Suppressor macrophage treated with lipopolysaccharide for 1 hour (primary cell): Measurements from ENCODE around the gene ZNF208.
"Not testable (repeated sequence)": the region's sequence is repeated elsewhere in the genome, so short reads cannot be mapped to it uniquely, and the experiment has no call there.

Source experiments
- DNase-seq, 3 donors: peaks; one replicate each; pipeline ENCODE4 v3.0.0-alpha.2; 2020 to 2022

Gene ZNF208

GRCh38 chr19:22010437-22011143 lies at the start of gene ZNF208:
ZNF208 (minus strand) TSS chr19:22010943; CDS start chr19:22010794, 149 bp downstream.
- DNase-seq: not testable (repeated sequence)

DNA sequence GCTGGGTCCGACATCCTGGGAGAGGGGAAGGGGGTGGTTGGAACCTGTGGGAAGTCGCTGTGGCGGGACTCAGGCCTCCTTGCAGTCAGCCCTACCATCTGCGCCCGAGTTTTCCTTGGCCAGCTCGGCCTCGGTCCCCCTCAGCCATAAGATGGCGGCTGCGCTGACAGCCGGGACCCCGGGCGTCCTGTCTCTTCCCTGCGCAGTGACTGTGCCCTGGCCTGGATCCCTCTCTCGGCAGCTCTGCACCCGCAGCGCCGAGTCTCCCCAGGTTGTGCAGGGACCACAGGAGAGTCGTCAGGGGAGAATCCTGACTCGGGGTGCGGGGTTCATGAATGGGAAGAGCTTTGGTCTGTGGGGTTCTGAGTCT lies 41.9 kb upstream of the ZNF208 start:
- peak in 2 of 3 donors; percentile 4 to 7 for DNase-seq

- not testable (repeated sequence) for DNase-seq
Observed at GRCh38 chr19:22041151-22041550, 30.4 kb upstream of the ZNF208 start.

GRCh38 chr19:22030680-22031079 lies 19.9 kb upstream of the ZNF208 start:
- no peak for DNase-seq

- no peak for DNase-seq
Observed at GRCh38 chr19:22026687-22027086, 15.9 kb upstream of the ZNF208 start.

DNA sequence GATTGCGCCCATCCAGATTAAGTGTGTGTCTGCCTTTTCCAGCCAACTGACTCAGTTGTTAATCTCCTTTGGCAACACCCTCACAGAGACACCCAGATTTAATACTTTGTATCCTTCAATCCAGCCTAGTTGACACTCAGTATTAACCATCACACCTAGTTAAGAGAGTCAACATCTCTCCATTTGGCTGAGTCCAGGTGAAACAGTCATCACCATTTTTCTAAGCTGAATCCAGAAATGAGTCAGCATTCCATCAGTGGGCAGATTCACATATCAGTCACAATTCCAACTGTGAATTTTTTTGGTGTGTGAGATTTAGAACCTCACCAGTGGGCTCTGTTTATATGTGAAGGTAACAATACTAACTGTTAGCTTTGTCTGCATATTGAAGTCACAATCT lies 14.8 kb upstream of the ZNF208 start:
- DNase-seq: not testable (repeated sequence)

GRCh38 chr19:21970466-21970865 lies 40.3 kb downstream of the ZNF208 start:
- DNase-seq: no peak

DNA sequence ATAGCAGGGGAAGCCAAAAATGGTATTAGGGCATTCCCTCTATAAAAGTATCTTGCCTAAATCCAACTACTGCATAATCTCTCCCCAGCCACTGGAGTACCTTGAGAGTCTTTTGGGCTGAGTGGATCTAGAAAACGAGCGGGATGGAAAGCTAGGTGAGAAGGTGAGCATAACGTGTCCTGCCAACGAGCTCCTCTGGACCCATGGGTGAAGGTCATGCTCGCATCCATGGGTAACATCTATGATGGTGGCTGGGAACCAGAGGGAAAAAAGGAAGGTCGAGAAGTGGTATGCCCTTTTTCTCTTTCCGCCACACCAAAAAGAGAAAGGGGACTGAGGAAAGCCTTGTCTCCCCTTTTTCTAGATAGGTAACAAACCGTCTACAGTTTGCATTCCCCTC lies 63.0 kb downstream of the ZNF208 start:
- peak in 2 of 3 donors; percentile 1 to 28 for DNase-seq

DNA sequence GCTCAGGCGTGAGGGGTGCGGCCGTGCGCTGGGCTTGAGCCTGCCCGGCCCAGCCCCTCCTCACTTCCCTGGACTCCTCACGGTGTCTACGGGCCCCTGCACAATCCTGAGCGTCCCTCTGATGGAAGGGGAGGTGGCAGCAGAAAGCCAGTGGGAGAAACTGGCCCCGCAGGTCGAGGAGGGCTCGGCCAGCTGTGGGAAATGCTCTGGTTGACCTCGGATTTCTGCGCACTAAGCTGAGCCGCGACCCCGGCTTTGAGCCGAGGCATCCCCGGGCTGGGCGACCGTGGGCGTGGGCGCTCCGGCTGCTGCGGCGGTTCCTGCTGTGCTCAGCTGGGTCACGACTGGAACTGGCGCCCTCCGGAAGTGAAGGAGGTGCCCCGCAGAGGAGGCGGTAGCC lies 70.1 kb downstream of the ZNF208 start:
- DNase-seq: no peak

- no peak for DNase-seq
Observed at GRCh38 chr19:21934593-21934992, 76.2 kb downstream of the ZNF208 start.

DNA sequence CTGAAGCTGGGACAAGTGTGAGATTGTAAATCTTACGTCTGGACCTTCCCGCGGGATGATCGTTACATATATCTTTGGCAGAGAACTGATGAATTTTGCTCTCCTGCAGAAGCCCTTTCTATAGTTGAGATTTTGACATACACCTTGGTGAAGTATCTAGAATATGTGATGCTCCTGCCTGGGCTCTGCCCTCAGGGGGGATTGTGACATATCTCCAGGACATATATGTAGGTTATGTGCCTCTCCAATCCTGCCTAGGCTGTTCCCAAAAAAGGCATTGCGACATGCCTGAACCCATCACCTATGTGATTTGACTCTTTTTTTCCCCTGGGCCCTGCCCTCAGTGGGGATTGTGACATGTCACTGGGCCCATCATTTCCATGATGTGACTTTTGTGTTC lies 76.6 kb downstream of the ZNF208 start:
- DNase-seq: no peak

DNA sequence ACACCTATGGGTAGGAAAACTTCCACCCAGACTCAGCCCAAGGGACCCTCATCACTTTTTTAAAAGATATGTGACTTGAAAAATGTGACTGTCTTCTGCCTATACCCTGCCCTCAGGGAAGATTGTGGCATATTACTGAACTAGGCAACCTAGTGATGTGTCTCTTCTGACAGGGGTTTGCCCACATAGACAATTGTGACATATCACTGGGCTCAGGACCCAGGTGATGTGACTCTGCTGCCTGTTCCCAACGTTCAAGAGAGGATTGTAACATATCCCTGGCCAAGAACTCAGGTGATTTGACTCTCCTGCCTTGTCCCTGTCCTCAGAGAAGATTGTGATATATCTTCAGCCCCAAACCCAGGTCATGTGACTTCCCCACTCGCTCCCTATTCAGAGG lies 88.5 kb downstream of the ZNF208 start:
- DNase-seq: no peak

DNA sequence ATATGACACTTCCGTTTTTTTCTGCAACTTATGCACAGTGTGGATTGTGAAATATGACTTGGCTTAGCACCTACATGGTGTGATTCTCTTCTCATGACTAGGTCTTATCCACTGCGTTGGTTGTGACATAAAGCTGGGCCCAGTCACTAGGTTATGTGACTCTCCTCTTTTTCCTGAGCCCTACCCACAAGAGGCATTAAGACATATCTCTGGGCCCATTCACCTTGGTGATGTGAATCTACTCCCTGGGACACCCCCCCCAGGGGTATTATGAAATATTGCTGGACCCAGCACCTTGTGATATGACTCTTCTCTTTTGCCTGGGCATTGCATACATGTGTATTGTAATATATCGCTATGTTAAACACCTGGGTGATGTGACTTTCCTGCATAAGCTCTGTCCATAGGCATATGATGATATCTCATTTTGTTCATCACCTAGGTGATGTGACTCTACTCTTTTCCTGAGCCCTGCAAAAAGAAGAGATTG lies 89.0 kb downstream of the ZNF208 start:
- DNase-seq: no peak

DNA sequence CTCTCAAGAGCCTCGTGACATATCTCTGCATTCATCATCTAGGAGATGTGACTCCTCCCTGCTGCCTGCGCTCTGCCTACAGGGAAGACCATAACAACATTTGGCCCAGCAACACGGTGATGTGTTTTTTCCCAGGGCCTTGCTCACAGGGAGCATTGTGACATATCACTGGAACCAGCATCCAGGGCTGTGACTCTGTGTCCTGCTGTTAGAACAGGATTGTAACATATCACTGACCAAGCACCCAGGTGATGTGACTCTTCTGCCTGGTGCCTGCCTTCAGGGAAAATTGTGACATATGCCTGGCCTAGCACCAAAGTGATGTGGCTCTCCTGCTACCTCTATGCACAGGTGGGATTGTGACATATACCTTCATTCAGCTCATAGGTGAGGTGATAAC lies 95.3 kb downstream of the ZNF208 start:
- DNase-seq: no peak

DNA sequence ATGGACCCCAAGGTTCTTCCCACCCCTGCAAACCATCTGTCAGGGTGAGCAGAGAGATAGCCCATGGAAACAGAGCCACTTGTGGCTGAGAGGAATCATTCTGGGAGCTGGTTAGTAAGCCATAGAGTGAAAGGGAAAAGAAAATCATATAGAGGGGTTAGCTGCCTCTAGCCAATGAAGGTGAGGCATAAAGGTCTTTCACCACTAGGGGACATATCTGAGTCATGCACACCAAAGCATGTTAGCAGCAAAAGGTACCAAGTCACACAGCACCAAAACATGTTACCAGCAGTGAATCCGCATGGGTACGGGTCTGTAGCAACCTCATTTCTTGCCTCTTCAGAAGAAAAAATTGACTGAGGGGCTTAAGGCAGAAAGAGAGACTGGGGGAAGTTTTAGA lies 98.1 kb downstream of the ZNF208 start:
- no peak for DNase-seq

DNA sequence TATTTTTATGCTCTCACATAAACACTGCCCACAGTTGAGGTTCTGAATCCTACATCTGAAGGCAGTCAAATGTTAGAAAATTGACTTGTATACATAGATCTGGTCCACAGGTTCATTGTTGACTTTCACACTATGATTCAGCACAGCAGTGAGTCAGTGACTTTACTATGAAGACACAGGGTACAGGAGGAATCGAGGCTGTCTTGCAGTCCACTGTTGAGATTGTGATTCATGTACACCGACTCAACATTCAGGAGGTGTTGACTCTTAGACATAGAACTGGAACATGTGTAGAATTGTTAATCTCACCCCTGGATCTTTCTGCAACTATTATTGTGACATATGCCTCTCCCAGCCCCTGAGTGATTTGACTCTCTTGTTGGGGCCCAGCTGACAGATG lies 100.4 kb downstream of the ZNF208 start:
- no peak for DNase-seq

- no peak for DNase-seq
Observed at GRCh38 chr19:21908066-21908465, 102.7 kb downstream of the ZNF208 start.

DNA sequence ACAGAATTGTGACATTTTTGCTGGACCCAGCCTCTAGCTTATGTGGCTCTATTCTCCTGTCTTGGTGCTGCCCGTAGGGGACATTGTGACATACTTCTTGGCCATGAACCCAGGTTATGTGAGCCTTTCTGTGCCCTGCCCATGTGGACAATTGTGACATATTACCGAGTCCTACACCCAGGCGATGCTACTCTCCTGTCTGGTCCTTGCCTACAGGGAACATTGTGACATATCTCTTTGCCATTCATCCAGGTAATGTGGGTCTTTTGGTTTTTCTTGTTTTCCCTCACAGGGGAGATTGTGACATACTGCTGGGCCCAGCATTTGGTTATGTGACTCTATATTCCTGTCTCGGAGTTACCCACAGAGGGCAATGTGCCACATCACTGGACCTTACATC lies 103.2 kb downstream of the ZNF208 start:
- DNase-seq: no peak

- no peak for DNase-seq
Observed at GRCh38 chr19:21902571-21902970, 108.2 kb downstream of the ZNF208 start.

- DNase-seq: no peak
Observed at GRCh38 chr19:21901861-21902260, 108.9 kb downstream of the ZNF208 start.

DNA sequence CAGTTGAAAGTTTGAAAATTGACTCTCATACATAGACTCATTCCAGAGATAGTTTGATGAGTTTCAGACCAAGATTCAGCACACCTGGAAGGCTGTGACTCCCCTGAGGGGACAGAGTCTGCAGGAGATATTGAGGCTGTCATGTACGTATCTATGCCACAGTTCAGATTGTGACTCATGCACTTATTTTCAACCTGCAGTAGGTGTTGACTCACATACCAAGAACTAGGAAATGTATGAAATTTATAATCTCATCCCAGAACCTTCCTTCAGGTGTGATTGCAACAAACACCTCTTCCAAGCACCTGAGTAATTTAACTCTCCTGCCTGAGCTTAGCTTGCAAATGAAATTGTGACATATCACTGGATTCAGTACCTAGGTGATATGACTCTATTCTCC lies 110.3 kb downstream of the ZNF208 start:
- DNase-seq: no peak

DNA sequence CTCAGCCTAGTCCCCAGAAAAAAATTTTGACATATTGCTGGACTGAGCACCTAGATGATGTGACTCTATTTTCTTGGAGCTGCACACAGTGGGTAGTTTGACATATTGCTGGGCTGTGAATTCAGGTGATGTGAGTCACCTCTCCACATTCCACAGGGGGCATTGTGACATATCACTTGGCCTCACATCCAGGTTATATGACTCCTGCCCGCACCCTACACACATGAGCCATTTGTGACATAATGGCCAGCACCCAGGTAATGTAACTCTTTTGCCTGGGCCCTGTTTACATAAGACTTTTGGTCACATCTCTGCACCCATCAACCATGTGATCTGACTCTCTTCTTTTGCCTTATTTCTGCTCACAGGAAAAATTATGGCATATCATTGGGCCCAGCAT lies 119.7 kb downstream of the ZNF208 start:
- no peak for DNase-seq

DNA sequence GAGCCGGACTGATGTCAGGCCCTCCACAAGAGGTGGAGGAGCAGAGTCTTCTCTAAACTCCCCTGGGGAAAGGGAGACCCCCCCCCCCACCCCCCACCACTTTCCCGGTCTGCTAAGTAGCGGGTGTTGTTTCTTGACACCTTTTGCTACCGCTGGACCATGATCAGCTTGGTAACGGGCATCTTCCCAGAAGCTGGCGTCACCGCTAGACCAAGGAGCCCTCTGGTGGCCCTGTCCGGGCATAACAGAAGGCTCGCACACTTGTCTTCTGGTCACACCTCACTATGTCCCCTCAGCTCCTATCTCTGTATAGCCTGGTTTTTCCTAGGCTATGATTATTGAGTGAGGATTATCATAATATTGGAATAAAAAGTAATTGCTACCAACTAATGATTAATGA lies 120.7 kb downstream of the ZNF208 start:
- peak in 2 of 3 donors; percentile 1 to 4 for DNase-seq

DNA sequence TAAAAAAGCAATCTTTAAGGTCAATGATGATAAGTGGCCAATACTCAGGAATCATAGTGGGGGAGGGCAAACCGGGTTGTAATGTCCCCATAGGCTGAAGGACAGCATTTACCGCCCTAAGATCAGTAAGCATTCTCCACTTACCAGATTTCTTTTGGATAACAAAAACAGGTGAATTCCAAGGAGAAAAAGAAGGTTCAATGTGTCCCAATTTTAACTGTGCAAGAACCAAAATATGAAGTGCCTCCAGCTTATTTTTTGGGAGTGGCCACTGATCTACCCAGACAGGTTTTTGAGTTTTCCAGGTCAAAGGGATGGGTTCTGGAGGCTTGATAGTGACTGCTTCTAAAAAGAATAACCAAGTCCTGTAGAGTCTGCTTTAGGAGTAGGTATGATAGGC lies 125.2 kb downstream of the ZNF208 start:
- DNase-seq: not testable (repeated sequence)

GRCh38 chr19:21884786-21885185 lies 126.0 kb downstream of the ZNF208 start:
- DNase-seq: not testable (repeated sequence)
